Measurements from ENCODE around the gene WNT6. TPM values are rescaled to one million over a fixed set of nuclear protein-coding genes. Genes with fewer than 3 reads are reported as not detected.
A peak's percentile ranks its signal among the peaks of the same experiment; 100 is the strongest.

Gene WNT6
- total RNA-seq, result 1 to 10 TPM in 2 of 4 donors, not detected in 2; 2.7 to 5.1 TPM

- DNase-seq, result no peak
- Histone ChIP-seq H3K36me3 (no peaks in the 10 kb centered on the region), H3K4me3 (replicated peaks in 1 of 3) (peak within 1 kb of the TSS in 1 of 3 donors; percentile 28), H3K27ac (no peak within 1 kb of the TSS), H3K27me3 (peaks cover 23% of the 10 kb centered on the region), H3K4me1 (peaks cover 7 to 19% of the 10 kb centered on the region in 2 donors), H3K9me3 (no peaks in the 10 kb centered on the region)
- WGBS, 2 donors, result 0% methylated on average over 2 to 12 of the region's 64 CpGs
- TF ChIP-seq CTCF (IDR thresholded peaks at IDR 0.05) (no peak), POLR2A (IDR thresholded peaks at IDR 0.05) (no peak)
- intact Hi-C loops (cut with DNase I), result no loop called here
Observed at GRCh38 chr2:218859556-218859987, at the start of gene WNT6. TSS of gene WNT6 (plus strand) at chr2:218859805. CDS start at chr2:218860038, 233 bp downstream.

GRCh38 chr2:218810256-218810655, 49.3 kb upstream of the WNT6 start:
- no peak for DNase-seq
- WGBS, 2 donors, result 89% methylated on average over 2 of the region's 2 CpGs
- intact Hi-C loops (cut with DNase I), result no loop called here
- Histone ChIP-seq H3K27me3 (no peaks in the 10 kb centered on the region), H3K9me3 (no peaks in the 10 kb centered on the region), H3K27ac (no peak overlapping the region), H3K4me3 (replicated peaks in 1 of 3) (no peak overlapping the region), H3K4me1 (peaks cover 11 to 20% of the 10 kb centered on the region in 2 donors), H3K36me3 (no peaks in the 10 kb centered on the region)
- TF ChIP-seq POLR2A (IDR thresholded peaks at IDR 0.05), result no peak
- no peak for TF ChIP-seq CTCF (IDR thresholded peaks at IDR 0.05)

GRCh38 chr2:218811382-218811781, 48.2 kb upstream of the WNT6 start:
- Histone ChIP-seq H3K27ac (no peak overlapping the region), H3K9me3 (no peaks in the 10 kb centered on the region), H3K36me3 (no peaks in the 10 kb centered on the region), H3K27me3 (no peaks in the 10 kb centered on the region), H3K4me1 (peaks cover 0 to 10% of the 10 kb centered on the region in 2 donors), H3K4me3 (replicated peaks in 1 of 3) (no peak overlapping the region)
- intact Hi-C loops (cut with DNase I), result no loop called here
- TF ChIP-seq CTCF (IDR thresholded peaks at IDR 0.05) (no peak), POLR2A (IDR thresholded peaks at IDR 0.05) (no peak)
- WGBS, 2 donors, result 76 to 84% methylated on average over 4 of the region's 4 CpGs
- no peak for DNase-seq

DNA sequence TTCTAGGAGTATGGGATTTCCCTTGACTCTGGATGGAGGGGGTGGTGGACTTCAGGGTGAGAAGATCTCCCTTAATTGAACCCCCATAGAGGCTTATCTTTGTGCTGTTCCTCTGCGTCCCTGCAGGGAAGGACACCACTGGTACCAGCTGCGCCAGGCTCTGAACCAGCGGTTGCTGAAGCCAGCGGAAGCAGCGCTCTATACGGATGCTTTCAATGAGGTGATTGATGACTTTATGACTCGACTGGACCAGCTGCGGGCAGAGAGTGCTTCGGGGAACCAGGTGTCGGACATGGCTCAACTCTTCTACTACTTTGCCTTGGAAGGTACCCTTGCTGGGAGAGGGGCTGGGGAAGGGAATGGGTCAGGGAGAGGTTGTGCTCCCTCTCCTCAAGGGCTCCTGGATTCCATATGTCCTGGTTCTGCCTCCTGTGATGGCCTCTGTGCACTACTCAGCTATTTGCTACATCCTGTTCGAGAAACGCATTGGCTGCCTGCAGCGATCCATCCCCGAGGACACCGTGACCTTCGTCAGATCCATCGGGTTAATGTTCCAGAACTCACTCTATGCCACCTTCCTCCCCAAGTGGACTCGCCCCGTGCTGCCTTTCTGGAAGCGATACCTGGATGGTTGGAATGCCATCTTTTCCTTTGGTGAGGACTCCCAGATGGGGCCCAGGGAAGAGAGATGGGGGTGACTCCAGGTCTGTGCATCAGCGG, 47.3 kb upstream of the WNT6 start:
- intact Hi-C loops (cut with DNase I), result no loop called here
- Histone ChIP-seq H3K27ac (no peak overlapping the region), H3K4me1 (peaks cover 0 to 2% of the 10 kb centered on the region in 2 donors), H3K27me3 (no peaks in the 10 kb centered on the region), H3K36me3 (no peaks in the 10 kb centered on the region), H3K9me3 (no peaks in the 10 kb centered on the region), H3K4me3 (replicated peaks in 1 of 3) (no peak overlapping the region)
- DNase-seq, result no peak
- 95 to 96% methylated on average over 21 of the region's 21 CpGs for WGBS, 2 donors
- TF ChIP-seq CTCF (IDR thresholded peaks at IDR 0.05) (no peak), POLR2A (IDR thresholded peaks at IDR 0.05) (no peak)

DNA sequence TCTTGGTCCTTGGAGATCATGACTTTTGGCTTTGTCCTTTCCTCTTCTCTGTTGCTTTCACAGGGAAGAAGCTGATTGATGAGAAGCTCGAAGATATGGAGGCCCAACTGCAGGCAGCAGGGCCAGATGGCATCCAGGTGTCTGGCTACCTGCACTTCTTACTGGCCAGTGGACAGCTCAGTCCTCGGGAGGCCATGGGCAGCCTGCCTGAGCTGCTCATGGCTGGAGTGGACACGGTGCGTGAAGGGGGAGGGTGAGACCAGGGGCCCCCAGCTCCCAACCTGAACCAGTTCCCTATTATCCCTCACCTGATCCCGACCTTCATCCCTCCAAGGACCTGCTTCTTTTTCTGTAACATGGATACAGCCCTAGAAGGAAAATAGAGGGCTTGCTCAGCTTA, 46.7 kb upstream of the WNT6 start:
- 94 to 95% methylated on average over 5 of the region's 5 CpGs for WGBS, 2 donors
- no peak for DNase-seq
- intact Hi-C loops (cut with DNase I), result no loop called here
- Histone ChIP-seq H3K9me3 (no peaks in the 10 kb centered on the region), H3K4me3 (replicated peaks in 1 of 3) (no peak overlapping the region), H3K36me3 (no peaks in the 10 kb centered on the region), H3K4me1 (no peaks in the 10 kb centered on the region), H3K27me3 (no peaks in the 10 kb centered on the region), H3K27ac (no peak overlapping the region)
- TF ChIP-seq POLR2A (IDR thresholded peaks at IDR 0.05) (no peak), CTCF (IDR thresholded peaks at IDR 0.05) (no peak)

Data from thyroid gland (tissue), 4 donors.